Right cardiac atrium (tissue), 5 donors: ENCODE data around the gene AK4. TPM values are rescaled to one million over a fixed set of nuclear protein-coding genes. Genes with fewer than 3 reads are reported as not detected.
A peak's percentile ranks its signal among the peaks of the same experiment; 100 is the strongest.

ENCODE experiments used
- ATAC-seq, 2 donors: fragments of 200-7000 bp; cut with Tn5 transposase; one replicate each; pipeline versions ENCODE4 v1.8.0 to v1.9.1; 2020; ENCODE audit warnings: moderate library complexity in 2 of 2, mild to moderate bottlenecking in 1 of 2
- DNase-seq, 3 donors: peaks; one replicate each; pipeline ENCODE4 v3.0.0-alpha.2; 2020
- H3K27ac ChIP-seq: one replicate; pipeline ENCODE4 v1.5.1; 2013; ENCODE audit warnings: mild to moderate bottlenecking, low read length, control low read depth, moderate library complexity
- H3K27me3 ChIP-seq: one replicate; pipeline ENCODE4 v1.6.1; 2013; ENCODE audit not compliant: control insufficient read depth, insufficient read depth
- H3K4me1 ChIP-seq: one replicate; pipeline ENCODE4 v1.6.1; 2013; ENCODE audit warnings: low read length; ENCODE audit not compliant: control insufficient read depth, insufficient read depth
- H3K4me3 ChIP-seq: one replicate; pipeline ENCODE4 v1.5.1; 2013; ENCODE audit warnings: low read length, control low read depth
- H3K9me3 ChIP-seq: one replicate; pipeline ENCODE4 v1.6.1; 2013; ENCODE audit warnings: low read length; ENCODE audit not compliant: control insufficient read depth
- WGBS: extraction: QIAGEN DNeasy Blood & Tissue Kit; methylation state at CpG from one replicate; pipeline ENCODE4 v1.1.7; 2013; 5-methylcytosine and 5-hydroxymethylcytosine counted together
- intact Hi-C, 4 donors: fragments of 100-400 bp; cut with DNase I; formaldehyde crosslinking; loops; one replicate each; pipeline versions ENCODE4 v1.11.0 to v1.14.0; 2022 to 2023
- polyA plus RNA-seq: library from polyadenylated mRNA; stranded (reverse); fragments of 200-250 nt; gene quantifications from one replicate; pipeline ENCODE4 v1.2.3, GENCODE V29; 2013
- total RNA-seq, 4 donors: library from RNA; stranded (reverse); fragmentation: NEBNext Ultra II Directional; extraction: Animal tissue kit (Norgen Biotek cat#: 25700); gene quantifications; one replicate each; pipeline ENCODE4 v1.2.1, GENCODE V29; 2021
- donor health status: healthy with polysubstance abuse.
- donor health status: DM: no; HTN: yes; CAD: no.
- donor health status: DM: no; HTN: no; CAD: no.
- donor health status: DM: no; HTN: yes; CAD: no; lungs with severe emphysema.
- donor health status: DM: yes; HTN: yes; CAD: no.

The AK4 gene
- total and polyA plus RNA-seq, 5 donors, result 31.2 to 102 (median 89.3) TPM

GRCh38 chr1:65165269-65165993 is 17.4 kb downstream of the AK4 start:
- Histone ChIP-seq H3K27me3 (no peaks in the 10 kb centered on the region), H3K27ac (peak overlapping the region; percentile 56), H3K9me3 (no peaks in the 10 kb centered on the region), H3K4me1 (peaks cover 11% of the 10 kb centered on the region), H3K4me3 (no peak overlapping the region)
- peak in 2 of 3 donors; percentile 30 to 68 for DNase-seq
- ATAC-seq, result peak; percentile 7 to 46
- intact Hi-C loops, result no loop called here
- 67% methylated on average over 5 of the region's 5 CpGs for WGBS

DNA sequence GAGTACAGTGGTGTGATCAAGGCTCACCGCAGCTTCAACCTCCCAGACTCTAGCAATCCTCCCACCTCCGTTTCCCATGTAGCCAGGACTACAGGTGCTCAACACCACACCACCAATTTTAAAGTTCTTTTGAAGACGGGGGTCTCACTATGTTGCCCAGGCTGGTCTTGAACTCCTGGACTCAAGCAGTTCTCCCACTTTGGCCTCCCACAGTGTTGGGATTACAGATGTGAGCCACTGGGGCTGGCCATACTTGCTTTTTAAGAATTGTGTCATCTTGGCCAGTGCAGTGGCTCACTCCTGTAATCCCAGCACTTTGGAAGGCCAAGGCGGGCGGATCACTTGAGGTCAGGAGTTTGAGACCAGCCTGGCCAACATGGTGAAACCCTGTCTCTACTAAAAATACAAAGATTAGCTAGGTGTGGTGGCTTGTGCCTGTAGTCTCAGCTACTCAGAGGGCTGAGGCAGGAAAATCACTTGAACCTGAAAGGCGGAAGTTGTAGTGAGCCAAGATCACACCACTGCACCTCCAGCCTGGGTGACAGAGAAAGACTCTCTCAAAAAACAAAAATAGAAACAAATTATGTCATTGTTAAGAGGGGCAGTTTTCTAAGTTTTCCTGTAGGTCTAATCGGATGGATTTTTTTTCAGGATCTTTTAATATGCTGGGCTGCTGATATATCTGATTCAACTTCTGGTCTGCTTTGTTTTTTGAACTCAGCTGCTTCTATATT is 18.7 kb downstream of the AK4 start:
- Histone ChIP-seq H3K27ac (peak overlapping the region; percentile 67), H3K27me3 (no peaks in the 10 kb centered on the region), H3K9me3 (no peaks in the 10 kb centered on the region), H3K4me3 (no peak overlapping the region), H3K4me1 (peaks cover 11% of the 10 kb centered on the region)
- DNase-seq (no peak), ATAC-seq (peak; percentile 7 to 44)
- WGBS, result 70% methylated on average over 7 of the region's 7 CpGs
- intact Hi-C loops, result no loop called here

GRCh38 chr1:65167586-65168242 is 19.7 kb downstream of the AK4 start:
- no peak overlapping the region for H3K27ac ChIP-seq
- no peaks in the 10 kb centered on the region for H3K27me3 ChIP-seq
- intact Hi-C loops, result no loop called here
- ATAC-seq (no peak), DNase-seq (no peak)
- H3K4me3 ChIP-seq, result no peak overlapping the region
- 84% methylated on average over 5 of the region's 5 CpGs for WGBS
- H3K9me3 ChIP-seq, result no peaks in the 10 kb centered on the region
- H3K4me1 ChIP-seq, result peaks cover 11% of the 10 kb centered on the region

DNA sequence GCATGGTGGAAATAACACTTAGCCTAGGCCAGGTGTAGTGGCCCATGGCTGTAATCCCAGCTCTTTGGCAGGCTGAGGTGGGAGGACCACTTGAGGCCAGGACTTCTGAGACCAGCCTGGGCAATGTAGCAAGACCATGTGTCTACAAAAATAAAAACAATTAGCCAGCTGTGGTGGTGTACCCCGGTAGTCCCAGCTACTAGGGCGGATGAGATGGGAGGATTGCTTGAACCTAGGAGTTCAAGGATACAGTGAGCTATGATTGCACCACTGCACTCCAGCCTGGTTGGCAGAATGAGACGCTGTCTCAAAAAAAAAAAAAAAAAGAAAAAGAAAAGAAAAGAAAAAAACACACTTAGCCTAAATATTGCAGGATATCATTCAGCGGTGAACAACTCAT is 20.9 kb downstream of the AK4 start:
- H3K27me3 ChIP-seq, result no peaks in the 10 kb centered on the region
- WGBS, result 89% methylated on average over 4 of the region's 4 CpGs
- ATAC-seq (no peak), DNase-seq (no peak)
- intact Hi-C loops, result no loop called here
- H3K27ac ChIP-seq, result peak overlapping the region; percentile 36
- no peak overlapping the region for H3K4me3 ChIP-seq
- no peaks in the 10 kb centered on the region for H3K9me3 ChIP-seq
- H3K4me1 ChIP-seq, result peaks cover 19% of the 10 kb centered on the region

DNA sequence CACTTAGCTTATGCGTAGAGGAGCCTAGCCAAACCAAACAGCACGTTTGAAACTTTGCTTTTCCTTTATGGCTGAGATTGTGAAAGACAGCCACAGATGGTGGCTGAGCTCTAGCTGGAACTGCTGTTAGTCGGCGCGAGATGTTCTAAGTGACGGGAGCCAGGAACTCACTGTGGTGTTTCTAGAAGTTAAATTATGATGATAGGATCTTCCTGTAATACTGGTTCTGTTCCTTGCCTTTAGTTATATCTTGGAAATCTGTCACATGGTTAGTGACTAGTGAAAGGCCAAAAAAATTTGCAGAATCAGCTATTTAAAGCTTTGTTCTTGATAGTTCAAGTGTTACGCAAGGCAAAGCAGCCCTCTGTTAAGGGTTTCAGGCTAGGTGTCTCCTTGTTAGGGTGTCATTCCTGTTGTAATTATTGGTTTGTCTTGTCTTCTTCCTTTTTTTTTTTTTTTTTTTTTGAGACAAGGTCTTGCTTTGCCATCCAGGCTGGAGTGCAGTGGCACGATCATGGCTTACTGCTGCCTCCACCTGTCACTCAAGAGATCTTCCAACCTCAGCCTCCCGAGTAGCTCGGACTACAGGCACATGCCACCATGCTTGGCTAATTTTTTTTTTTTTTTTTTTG is 22.6 kb downstream of the AK4 start:
- WGBS, result 49% methylated on average over 10 of the region's 10 CpGs
- ATAC-seq (peak; percentile 48 to 60), DNase-seq (peak in 2 of 3 donors; percentile 46 to 69)
- no peaks in the 10 kb centered on the region for H3K27me3 ChIP-seq
- intact Hi-C loops, result no loop called here
- no peak overlapping the region for H3K4me3 ChIP-seq
- H3K27ac ChIP-seq, result peak overlapping the region; percentile 26
- peaks cover 24% of the 10 kb centered on the region for H3K4me1 ChIP-seq
- no peaks in the 10 kb centered on the region for H3K9me3 ChIP-seq

GRCh38 chr1:65172936-65173690 is 25.1 kb downstream of the AK4 start:
- intact Hi-C loops, result no loop called here
- peaks cover 19% of the 10 kb centered on the region for H3K4me1 ChIP-seq
- 90% methylated on average over 14 of the region's 14 CpGs for WGBS
- no peak overlapping the region for H3K4me3 ChIP-seq
- H3K9me3 ChIP-seq, result no peaks in the 10 kb centered on the region
- no peaks in the 10 kb centered on the region for H3K27me3 ChIP-seq
- H3K27ac ChIP-seq, result peak overlapping the region; percentile 51
- DNase-seq (no peak), ATAC-seq (no peak)

DNA sequence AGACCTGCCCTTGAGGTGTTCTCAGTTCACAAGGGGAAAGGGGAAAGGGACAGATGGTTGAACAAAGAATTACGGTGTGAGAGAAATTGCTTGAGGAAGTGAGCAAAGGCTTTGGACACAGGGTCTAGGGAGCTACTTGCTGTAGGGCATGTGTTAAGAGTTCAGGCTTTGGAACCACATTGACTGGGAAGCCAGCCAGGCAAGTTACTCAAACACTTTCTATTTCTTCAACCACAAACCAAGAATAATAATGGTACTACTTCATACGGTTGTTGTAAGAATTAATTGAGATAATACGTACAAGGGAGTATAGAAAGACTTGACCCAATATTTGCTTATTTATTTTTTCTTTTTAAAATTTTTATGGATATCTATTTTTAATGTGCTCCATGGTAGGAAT is 26.6 kb downstream of the AK4 start:
- H3K9me3 ChIP-seq, result no peaks in the 10 kb centered on the region
- peak overlapping the region; percentile 97 for H3K27ac ChIP-seq
- peaks cover 19% of the 10 kb centered on the region for H3K4me1 ChIP-seq
- intact Hi-C loops, result no loop called here
- 23% methylated on average over 3 of the region's 3 CpGs for WGBS
- DNase-seq (peak in 2 of 3 donors; percentile 76 to 87), ATAC-seq (peak; percentile 67 to 70)
- H3K4me3 ChIP-seq, result no peak overlapping the region
- no peaks in the 10 kb centered on the region for H3K27me3 ChIP-seq

GRCh38 chr1:65175171-65176055 is 27.4 kb downstream of the AK4 start:
- intact Hi-C loops, result no loop called here
- Histone ChIP-seq H3K27me3 (no peaks in the 10 kb centered on the region), H3K4me1 (peaks cover 19% of the 10 kb centered on the region), H3K4me3 (no peak overlapping the region), H3K9me3 (no peaks in the 10 kb centered on the region), H3K27ac (peak overlapping the region; percentile 92)
- peak; percentile 87 to 90 for ATAC-seq
- WGBS, result 40% methylated on average over 13 of the region's 13 CpGs
- peak; percentile 58 to 81 (median 69) for DNase-seq

GRCh38 chr1:65176056-65176450 is 28.1 kb downstream of the AK4 start:
- ATAC-seq (peak; percentile 32 to 44), DNase-seq (no peak)
- 71% methylated on average over 2 of the region's 2 CpGs for WGBS
- intact Hi-C loops, result no loop called here
- Histone ChIP-seq H3K27ac (peak overlapping the region; percentile 98), H3K4me1 (peaks cover 19% of the 10 kb centered on the region), H3K4me3 (no peak overlapping the region), H3K27me3 (no peaks in the 10 kb centered on the region), H3K9me3 (no peaks in the 10 kb centered on the region)

- Histone ChIP-seq H3K4me1 (peaks cover 19% of the 10 kb centered on the region), H3K27me3 (no peaks in the 10 kb centered on the region), H3K27ac (peak overlapping the region; percentile 98), H3K4me3 (no peak overlapping the region), H3K9me3 (no peaks in the 10 kb centered on the region)
- intact Hi-C loops, result no loop called here
- ATAC-seq (no peak), DNase-seq (no peak)
- 68% methylated on average over 3 of the region's 3 CpGs for WGBS
Measured at GRCh38 chr1:65176591-65176990, 28.6 kb downstream of the AK4 start.
